ENCODE measurements around the gene BCL2L13. TPM values are rescaled to one million over a fixed set of nuclear protein-coding genes. Genes with fewer than 3 reads are reported as not detected.
"Not testable (repeated sequence)": the region's sequence is repeated elsewhere in the genome, so short reads cannot be mapped to it uniquely, and the experiment has no call there.

BCL2L13 gene
- total and polyA plus RNA-seq, 3 donors from 2014 or later: 60.1 to 80.2 (median 74.1) TPM

DNA sequence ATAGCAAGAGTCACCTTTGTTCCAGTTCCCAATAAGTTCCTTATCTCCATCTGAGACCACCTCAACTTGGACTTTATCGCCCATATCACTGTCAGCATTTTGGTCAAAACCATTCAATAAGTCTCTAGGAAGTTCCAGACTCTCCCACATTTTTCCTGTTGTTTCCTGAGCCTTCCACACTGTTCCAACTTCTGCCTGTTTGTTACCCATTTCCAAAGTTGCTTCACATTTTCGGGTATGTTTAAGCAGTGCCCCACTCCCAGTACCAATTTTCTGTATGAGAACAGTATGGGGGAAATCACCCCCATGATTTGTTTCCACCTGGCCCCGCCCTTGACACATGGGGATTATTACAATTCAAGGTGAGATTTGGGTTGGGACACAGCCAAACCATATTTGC is 26.7 kb downstream of the BCL2L13 start:
- intact Hi-C loops (cut with DNase I; ENCODE audit: low total_unique reads): no loop called here
- DNase-seq: no peak

DNA sequence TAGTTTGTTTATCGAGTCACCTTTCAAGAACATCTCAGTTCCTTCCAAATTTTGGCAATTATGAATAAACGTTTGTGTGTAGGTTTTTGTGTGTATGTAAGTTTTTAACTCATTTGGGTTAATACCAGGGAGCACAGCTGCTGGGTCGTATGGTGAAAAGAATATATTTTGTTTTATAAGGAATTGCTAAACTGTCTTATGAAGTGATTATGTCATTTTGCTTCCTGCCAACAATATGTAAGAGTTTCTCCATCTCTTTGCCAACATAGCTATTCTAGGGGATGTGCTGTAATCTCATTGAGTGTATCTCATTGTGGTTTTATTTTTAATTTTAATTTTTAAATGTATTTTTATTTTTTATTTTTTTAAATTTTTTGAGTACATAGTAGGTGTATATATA is 27.3 kb downstream of the BCL2L13 start:
- H3K36me3 ChIP-seq (ENCODE audit: low read depth, missing control alignments): no peaks in the 10 kb centered on the region
- no peak for DNase-seq

More for the DNA sequence above, 26.7 kb downstream of the BCL2L13 start:
- Histone ChIP-seq H3K4me3 (no peak overlapping the region), H3K27ac (no peak overlapping the region), H3K36me3 (ENCODE audit: low read depth, missing control alignments) (no peaks in the 10 kb centered on the region), H3K9me3 (no peaks in the 10 kb centered on the region), H3K4me1 (no peaks in the 10 kb centered on the region), H3K27me3 (no peaks in the 10 kb centered on the region)
- 90 to 92% methylated on average over 3 of the region's 3 CpGs for WGBS, 2 donors
- TF ChIP-seq, protein P1, sequence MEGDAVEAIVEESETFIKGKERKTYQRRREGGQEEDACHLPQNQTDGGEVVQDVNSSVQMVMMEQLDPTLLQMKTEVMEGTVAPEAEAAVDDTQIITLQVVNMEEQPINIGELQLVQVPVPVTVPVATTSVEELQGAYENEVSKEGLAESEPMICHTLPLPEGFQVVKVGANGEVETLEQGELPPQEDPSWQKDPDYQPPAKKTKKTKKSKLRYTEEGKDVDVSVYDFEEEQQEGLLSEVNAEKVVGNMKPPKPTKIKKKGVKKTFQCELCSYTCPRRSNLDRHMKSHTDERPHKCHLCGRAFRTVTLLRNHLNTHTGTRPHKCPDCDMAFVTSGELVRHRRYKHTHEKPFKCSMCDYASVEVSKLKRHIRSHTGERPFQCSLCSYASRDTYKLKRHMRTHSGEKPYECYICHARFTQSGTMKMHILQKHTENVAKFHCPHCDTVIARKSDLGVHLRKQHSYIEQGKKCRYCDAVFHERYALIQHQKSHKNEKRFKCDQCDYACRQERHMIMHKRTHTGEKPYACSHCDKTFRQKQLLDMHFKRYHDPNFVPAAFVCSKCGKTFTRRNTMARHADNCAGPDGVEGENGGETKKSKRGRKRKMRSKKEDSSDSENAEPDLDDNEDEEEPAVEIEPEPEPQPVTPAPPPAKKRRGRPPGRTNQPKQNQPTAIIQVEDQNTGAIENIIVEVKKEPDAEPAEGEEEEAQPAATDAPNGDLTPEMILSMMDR (IDR thresholded peaks at IDR 0.05): no peak
- TF ChIP-seq POLR2A (IDR thresholded peaks at IDR 0.05): no peak

DNA sequence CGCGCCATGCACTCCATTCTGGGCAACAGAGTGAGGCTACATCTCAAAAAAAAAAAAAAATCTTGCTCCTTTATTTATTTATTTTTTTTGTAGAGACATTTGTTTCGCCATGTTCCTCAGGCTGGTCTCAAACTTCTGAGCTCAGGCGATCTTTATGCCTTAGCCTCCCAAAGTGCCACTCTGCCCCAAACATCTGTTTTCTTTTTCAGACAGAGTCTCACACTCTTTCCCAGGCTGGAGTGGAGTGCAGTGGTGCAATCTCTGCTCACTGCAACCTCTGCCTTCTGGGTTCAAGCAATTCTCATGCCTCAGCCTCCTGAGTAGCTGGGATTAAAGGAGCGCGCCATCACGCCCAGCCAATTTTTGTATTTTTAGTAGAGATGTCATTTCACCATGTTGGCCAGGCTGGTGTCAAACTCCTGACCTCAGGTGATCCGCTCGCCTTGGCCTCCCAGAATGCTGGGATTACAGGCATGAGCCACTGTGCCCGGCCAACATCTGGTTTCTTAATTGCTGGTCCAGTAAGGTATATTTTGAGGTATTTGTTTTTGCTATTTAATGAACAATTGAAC is 33.0 kb downstream of the BCL2L13 start:
- H3K27ac ChIP-seq; H3K27me3 ChIP-seq; H3K9me3 ChIP-seq; H3K4me3 ChIP-seq; intact Hi-C loops (cut with DNase I; ENCODE audit: low total_unique reads); H3K36me3 ChIP-seq (ENCODE audit: low read depth, missing control alignments); DNase-seq; H3K4me1 ChIP-seq: not testable (repeated sequence)
- WGBS, 2 donors: 98% methylated on average over 10 of the region's 10 CpGs

More for the DNA sequence above, 27.3 kb downstream of the BCL2L13 start:
- no peaks in the 10 kb centered on the region for H3K4me1 ChIP-seq
- no peak overlapping the region for H3K27ac ChIP-seq
- no peaks in the 10 kb centered on the region for H3K27me3 ChIP-seq
- intact Hi-C loops (cut with DNase I; ENCODE audit: low total_unique reads): no loop called here
- no peak overlapping the region for H3K4me3 ChIP-seq
- no peaks in the 10 kb centered on the region for H3K9me3 ChIP-seq
- 74 to 77% methylated on average over 3 of the region's 3 CpGs for WGBS, 2 donors
- TF ChIP-seq POLR2A (IDR thresholded peaks at IDR 0.05): no peak
- TF ChIP-seq, protein P1 (IDR thresholded peaks at IDR 0.05): no peak

GRCh38 chr22:17672417-17672991 is 33.9 kb downstream of the BCL2L13 start:
- no peak for DNase-seq
- no peaks in the 10 kb centered on the region for H3K9me3 ChIP-seq
- TF ChIP-seq POLR2A (IDR thresholded peaks at IDR 0.05): no peak
- TF ChIP-seq, protein P1 (IDR thresholded peaks at IDR 0.05): no peak
- intact Hi-C loops (cut with DNase I; ENCODE audit: low total_unique reads): no loop called here
- no peaks in the 10 kb centered on the region for H3K27me3 ChIP-seq
- H3K4me1 ChIP-seq: no peaks in the 10 kb centered on the region
- no peak overlapping the region for H3K27ac ChIP-seq
- H3K4me3 ChIP-seq: no peak overlapping the region
- 90 to 93% methylated on average over 2 of the region's 2 CpGs for WGBS, 2 donors
- H3K36me3 ChIP-seq (ENCODE audit: low read depth, missing control alignments): no peaks in the 10 kb centered on the region

DNA sequence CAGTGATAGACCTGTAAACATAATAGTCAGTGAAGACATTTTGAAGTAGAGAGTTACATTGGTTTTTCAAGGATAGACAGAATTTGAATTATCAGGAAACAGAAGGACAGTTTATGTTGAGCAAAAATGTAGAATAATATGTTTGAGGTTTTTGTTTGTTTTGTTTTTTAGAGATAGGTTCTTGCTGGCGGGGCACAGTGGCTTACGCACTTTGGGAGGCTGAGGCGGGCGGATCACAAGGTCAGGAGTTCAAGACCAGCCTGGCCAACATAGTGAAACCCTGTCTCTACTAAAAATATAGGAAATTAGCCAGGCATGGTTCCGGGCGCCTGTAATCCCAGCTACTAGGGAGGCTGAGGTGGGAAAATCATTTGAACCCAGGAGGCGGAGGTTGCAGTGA is 35.6 kb downstream of the BCL2L13 start:
- intact Hi-C loops (cut with DNase I; ENCODE audit: low total_unique reads): no loop called here
- DNase-seq: no peak
- no peak overlapping the region for H3K4me3 ChIP-seq
- TF ChIP-seq, protein P1 (IDR thresholded peaks at IDR 0.05): no peak
- TF ChIP-seq POLR2A (IDR thresholded peaks at IDR 0.05): no peak
- no peaks in the 10 kb centered on the region for H3K9me3 ChIP-seq
- WGBS, 2 donors: 93 to 96% methylated on average over 7 of the region's 7 CpGs
- H3K4me1 ChIP-seq: no peaks in the 10 kb centered on the region
- H3K36me3 ChIP-seq (ENCODE audit: low read depth, missing control alignments): no peaks in the 10 kb centered on the region
- H3K27me3 ChIP-seq: no peaks in the 10 kb centered on the region
- H3K27ac ChIP-seq: no peak overlapping the region
